Measurements from ENCODE around the gene PCSK1.

DNA sequence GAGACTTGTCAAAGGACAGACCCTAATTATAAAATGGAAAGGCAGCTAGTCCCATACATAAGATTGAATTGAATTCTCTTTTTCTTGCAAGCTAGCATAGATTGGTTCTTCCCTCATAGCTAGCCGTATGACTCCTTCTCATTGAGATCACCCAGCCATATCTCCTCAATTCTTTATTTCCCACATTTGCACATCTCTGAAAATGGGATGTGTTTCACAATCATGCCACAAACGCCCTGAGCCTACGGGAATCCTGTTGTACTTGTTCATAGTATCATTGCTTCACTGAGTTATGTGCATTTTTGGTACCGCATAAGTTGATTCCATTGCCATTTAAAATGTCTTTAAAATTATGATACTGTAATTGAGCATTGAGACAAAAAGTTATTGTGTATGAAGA lies 90.5 kb downstream of the PCSK1 start:
- TF ChIP-seq, protein P1, sequence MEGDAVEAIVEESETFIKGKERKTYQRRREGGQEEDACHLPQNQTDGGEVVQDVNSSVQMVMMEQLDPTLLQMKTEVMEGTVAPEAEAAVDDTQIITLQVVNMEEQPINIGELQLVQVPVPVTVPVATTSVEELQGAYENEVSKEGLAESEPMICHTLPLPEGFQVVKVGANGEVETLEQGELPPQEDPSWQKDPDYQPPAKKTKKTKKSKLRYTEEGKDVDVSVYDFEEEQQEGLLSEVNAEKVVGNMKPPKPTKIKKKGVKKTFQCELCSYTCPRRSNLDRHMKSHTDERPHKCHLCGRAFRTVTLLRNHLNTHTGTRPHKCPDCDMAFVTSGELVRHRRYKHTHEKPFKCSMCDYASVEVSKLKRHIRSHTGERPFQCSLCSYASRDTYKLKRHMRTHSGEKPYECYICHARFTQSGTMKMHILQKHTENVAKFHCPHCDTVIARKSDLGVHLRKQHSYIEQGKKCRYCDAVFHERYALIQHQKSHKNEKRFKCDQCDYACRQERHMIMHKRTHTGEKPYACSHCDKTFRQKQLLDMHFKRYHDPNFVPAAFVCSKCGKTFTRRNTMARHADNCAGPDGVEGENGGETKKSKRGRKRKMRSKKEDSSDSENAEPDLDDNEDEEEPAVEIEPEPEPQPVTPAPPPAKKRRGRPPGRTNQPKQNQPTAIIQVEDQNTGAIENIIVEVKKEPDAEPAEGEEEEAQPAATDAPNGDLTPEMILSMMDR (IDR thresholded peaks at IDR 0.05) = no peak
- TF ChIP-seq POLR2A (IDR thresholded peaks at IDR 0.05) = no peak
- TF ChIP-seq EP300 (IDR thresholded peaks at IDR 0.05) = no peak

Data from stomach (tissue), 4 donors.